ENCODE data around the gene PSAP. TPM values are rescaled to one million over a fixed set of nuclear protein-coding genes. Genes with fewer than 3 reads are reported as not detected.

The PSAP gene
- total RNA-seq, 1 donor from 2014 or later, result 210 TPM

- ATAC-seq (ENCODE audit: low read depth) (no peak), DNase-seq (no peak)
- Mint-ChIP-seq H3K4me3 (no peak overlapping the region), H3K9me3 (no peaks in the 10 kb centered on the region), H3K4me1 (peaks cover 2% of the 10 kb centered on the region), H3K27ac (no peak overlapping the region), H3K36me3 (ENCODE audit: low read depth) (peaks cover 33% of the 10 kb centered on the region), H3K27me3 (no peaks in the 10 kb centered on the region)
- POLR2A ChIA-PET, result interaction anchor here (1.1 to 2.1 kb wide), 4 partner anchors 23 to 116 kb away, joined by 4 to 13 read pairs (median 6); no protein-coding TSS in a partner anchor
- CTCF ChIA-PET, result interaction anchor here (0.9 to 4.7 kb wide), 15 partner anchors 21 to 499 kb away, joined by 3 to 47 read pairs (median 9); partner anchors contain the start of genes PSAP and VSIR
- intact Hi-C loops (cut with micrococcal nuclease), result loop anchor here (1.0 to 5.0 kb wide), 13 partner anchors 23 to 499 kb away; partner anchors contain the start of genes CDH23, SLC29A3 and VSIR
- TF ChIP-seq CTCF (IDR thresholded peaks at IDR 0.05), result no peak
These were observed 38.0 kb downstream of the PSAP start for GRCh38 chr10:71812913-71813590.

- Mint-ChIP-seq H3K4me3 (no peak overlapping the region), H3K9me3 (no peaks in the 10 kb centered on the region), H3K36me3 (ENCODE audit: low read depth) (peaks cover 26% of the 10 kb centered on the region), H3K27ac (no peak overlapping the region), H3K27me3 (no peaks in the 10 kb centered on the region), H3K4me1 (peaks cover 2% of the 10 kb centered on the region)
- intact Hi-C loops (cut with micrococcal nuclease), result loop anchor here (1.0 to 5.0 kb wide), 13 partner anchors 24 to 498 kb away; partner anchors contain the start of genes CDH23, SLC29A3 and VSIR
- peak; percentile 79 for DNase-seq
- POLR2A ChIA-PET, result interaction anchor here (0.9 to 2.1 kb wide), 7 partner anchors 24 to 242 kb away, joined by 3 to 13 read pairs (median 4); partner anchors contain the start of gene PSAP
- TF ChIP-seq CTCF (IDR thresholded peaks at IDR 0.05), result no peak
- CTCF ChIA-PET, result interaction anchor here (0.6 to 4.7 kb wide), 27 partner anchors 11 to 498 kb away, joined by 3 to 47 read pairs (median 4); partner anchors contain the start of genes PSAP, SLC29A3 and VSIR
- peak; percentile 94 for ATAC-seq (ENCODE audit: low read depth)
These were observed 38.8 kb downstream of the PSAP start for GRCh38 chr10:71812016-71812912.

GRCh38 chr10:71811351-71811750 lies 39.7 kb downstream of the PSAP start:
- Mint-ChIP-seq H3K27ac (no peak overlapping the region), H3K9me3 (no peaks in the 10 kb centered on the region), H3K27me3 (no peaks in the 10 kb centered on the region), H3K4me3 (no peak overlapping the region), H3K36me3 (ENCODE audit: low read depth) (peaks cover 17% of the 10 kb centered on the region), H3K4me1 (peaks cover 2% of the 10 kb centered on the region)
- DNase-seq (no peak), ATAC-seq (ENCODE audit: low read depth) (no peak)
- CTCF ChIA-PET, result interaction anchor here (0.6 to 4.7 kb wide), 26 partner anchors 10 to 497 kb away, joined by 3 to 47 read pairs (median 4); partner anchors contain the start of genes PSAP, SLC29A3 and VSIR
- intact Hi-C loops (cut with micrococcal nuclease), result loop anchor here (1.0 to 5.0 kb wide), 3 partner anchors 39 to 414 kb away; partner anchors contain the start of genes CDH23 and VSIR
- POLR2A ChIA-PET, result interaction anchor here (0.9 to 2.1 kb wide), 6 partner anchors 25 to 241 kb away, joined by 3 to 8 read pairs (median 4); partner anchors contain the start of gene PSAP
- TF ChIP-seq CTCF (IDR thresholded peaks at IDR 0.05), result no peak

GRCh38 chr10:71810048-71810750 lies 40.9 kb downstream of the PSAP start:
- no peak for TF ChIP-seq CTCF (IDR thresholded peaks at IDR 0.05)
- DNase-seq (no peak), ATAC-seq (ENCODE audit: low read depth) (no peak)
- Mint-ChIP-seq H3K27me3 (no peaks in the 10 kb centered on the region), H3K36me3 (ENCODE audit: low read depth) (peaks cover 6% of the 10 kb centered on the region), H3K27ac (no peak overlapping the region), H3K4me3 (no peak overlapping the region), H3K9me3 (no peaks in the 10 kb centered on the region), H3K4me1 (peaks cover 2% of the 10 kb centered on the region)
- ChIA-PET CTCF (interaction anchor here (1.3 to 4.7 kb wide), 3 partner anchors 102 to 240 kb away, joined by 3 to 47 read pairs (median 10); no protein-coding TSS in a partner anchor), POLR2A (interaction anchor here (0.7 kb wide), 1 partner anchor 17 kb away, joined by 11 read pairs; no protein-coding TSS in a partner anchor)
- intact Hi-C loops (cut with micrococcal nuclease), result loop anchor here (5.0 kb wide), 2 partner anchors 38 to 413 kb away; partner anchors contain the start of genes CDH23 and VSIR

All from activated B cell treated with CpG ODN at 0.5 μM for 24 hours (primary cell).